Epithelial cell of esophagus (primary cell): ENCODE measurements around the gene TRIM36.
A peak's percentile ranks its signal among the peaks of the same experiment; 100 is the strongest.

Experiments
- DNase-seq: peaks from one replicate; pipeline ENCODE4 v3.0.0; 2010; ENCODE audit warnings: low read depth
- H3K4me3 ChIP-seq: 2 replicates; pipeline ENCODE4 v1.5.1; 2011; ENCODE audit warnings: mild to moderate bottlenecking, low read length, control low read depth
- TF ChIP-seq, protein P1 (sequence below): IDR thresholded peaks from 2 replicates; pipeline ENCODE4 v1.5.1; 2011; ENCODE audit warnings: low read depth, mild to moderate bottlenecking, low read length, control low read depth, inconsistent platforms; ENCODE audit not compliant: insufficient read depth; ENCODE audit errors: missing control alignments

The TRIM36 gene

GRCh38 chr5:115180165-115180709 is 10.5 kb upstream of the TRIM36 start:
- TF ChIP-seq, protein P1, sequence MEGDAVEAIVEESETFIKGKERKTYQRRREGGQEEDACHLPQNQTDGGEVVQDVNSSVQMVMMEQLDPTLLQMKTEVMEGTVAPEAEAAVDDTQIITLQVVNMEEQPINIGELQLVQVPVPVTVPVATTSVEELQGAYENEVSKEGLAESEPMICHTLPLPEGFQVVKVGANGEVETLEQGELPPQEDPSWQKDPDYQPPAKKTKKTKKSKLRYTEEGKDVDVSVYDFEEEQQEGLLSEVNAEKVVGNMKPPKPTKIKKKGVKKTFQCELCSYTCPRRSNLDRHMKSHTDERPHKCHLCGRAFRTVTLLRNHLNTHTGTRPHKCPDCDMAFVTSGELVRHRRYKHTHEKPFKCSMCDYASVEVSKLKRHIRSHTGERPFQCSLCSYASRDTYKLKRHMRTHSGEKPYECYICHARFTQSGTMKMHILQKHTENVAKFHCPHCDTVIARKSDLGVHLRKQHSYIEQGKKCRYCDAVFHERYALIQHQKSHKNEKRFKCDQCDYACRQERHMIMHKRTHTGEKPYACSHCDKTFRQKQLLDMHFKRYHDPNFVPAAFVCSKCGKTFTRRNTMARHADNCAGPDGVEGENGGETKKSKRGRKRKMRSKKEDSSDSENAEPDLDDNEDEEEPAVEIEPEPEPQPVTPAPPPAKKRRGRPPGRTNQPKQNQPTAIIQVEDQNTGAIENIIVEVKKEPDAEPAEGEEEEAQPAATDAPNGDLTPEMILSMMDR, result no peak
- DNase-seq, result peak; percentile 10
- peak overlapping the region; percentile 18 for H3K4me3 ChIP-seq

DNA sequence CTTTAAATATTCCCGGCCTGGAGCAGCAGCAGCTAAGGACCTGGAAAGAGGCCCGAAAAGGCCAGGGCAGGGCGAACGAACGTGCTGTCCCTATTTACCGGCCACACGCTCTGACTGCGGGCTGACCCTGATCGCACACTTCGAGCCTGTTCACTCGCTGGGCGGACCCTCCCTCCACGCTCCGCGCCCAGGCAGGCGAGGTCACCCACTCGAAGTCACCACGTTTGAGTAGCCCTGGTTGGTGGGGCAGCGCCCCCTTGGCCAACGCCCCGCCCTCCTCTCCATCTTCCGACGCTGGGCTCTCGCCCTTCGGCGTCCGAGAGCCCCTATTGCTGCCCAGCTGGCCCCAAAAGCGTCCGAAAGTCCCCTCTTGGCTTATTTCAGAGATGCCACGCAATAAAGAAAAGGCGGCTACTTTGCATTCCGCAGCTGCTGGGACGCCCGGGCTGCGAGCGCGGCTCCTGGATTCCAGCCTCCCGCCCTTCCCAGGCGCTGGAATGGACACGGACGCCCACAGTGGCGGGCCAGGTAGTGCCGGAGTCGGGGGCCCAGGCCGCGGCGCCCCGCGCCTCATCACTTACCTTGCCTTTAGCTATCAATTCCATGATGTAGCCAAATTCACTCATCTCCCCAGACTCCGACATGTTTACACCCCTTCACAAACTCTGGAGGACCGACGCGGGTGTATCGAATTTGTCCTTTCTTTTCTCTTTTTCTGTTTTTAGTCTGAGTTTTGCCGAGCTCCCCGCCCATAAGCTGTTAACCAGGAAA is 9.9 kb upstream of the TRIM36 start:
- DNase-seq, result peak; percentile 2
- TF ChIP-seq, protein P1, result no peak
- H3K4me3 ChIP-seq, result peak overlapping the region; percentile 18

DNA sequence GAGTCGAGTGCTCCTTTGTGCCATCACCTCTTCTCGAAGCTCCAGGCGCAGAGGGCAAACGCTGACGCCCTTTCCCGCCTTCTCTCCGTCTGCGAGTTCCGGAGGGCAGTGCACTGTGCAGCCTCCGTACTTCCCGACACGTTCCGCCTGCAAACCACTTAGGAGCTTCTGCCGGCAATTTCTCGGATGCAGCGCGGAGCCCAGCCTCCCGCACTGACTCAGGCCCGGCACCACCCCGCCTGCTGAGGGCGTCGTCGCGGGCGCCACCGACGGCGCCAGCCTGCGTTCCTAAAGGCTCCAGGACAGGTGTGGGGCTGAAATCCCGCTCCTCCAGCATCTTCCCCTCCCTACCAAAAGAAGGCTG is 9.3 kb upstream of the TRIM36 start:
- H3K4me3 ChIP-seq, result no peak overlapping the region
- peak; percentile 7 for DNase-seq
- TF ChIP-seq, protein P1, result no peak

DNA sequence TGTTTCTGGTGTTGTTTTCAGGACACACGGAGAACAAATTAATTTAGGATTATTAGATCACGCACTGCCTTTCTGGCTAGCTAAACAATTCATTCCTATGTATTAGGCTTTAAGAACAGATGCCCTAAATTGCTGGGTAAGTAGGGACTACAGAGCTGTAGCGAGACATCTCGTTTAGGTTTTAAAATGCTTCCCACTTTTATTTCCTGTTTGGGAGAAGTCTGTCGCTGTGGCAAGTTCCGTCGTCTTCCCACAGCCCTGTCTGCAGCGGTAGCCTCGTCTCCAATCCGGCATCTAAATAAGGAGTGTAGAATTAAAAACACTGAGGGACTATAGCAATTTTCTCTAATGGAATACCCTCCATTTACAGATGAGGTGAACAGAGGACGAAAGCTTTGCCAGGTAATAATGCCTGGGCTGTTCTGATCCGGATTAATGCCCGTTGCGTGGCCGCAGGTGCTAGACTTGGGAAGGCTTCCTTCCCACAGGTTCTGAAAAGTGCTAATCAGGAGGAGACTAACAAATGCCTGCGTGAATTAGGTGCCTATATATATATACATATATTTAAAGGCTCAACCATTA is 1.3 kb upstream of the TRIM36 start:
- TF ChIP-seq, protein P1, result no peak
- H3K4me3 ChIP-seq, result no peak overlapping the region
- no peak for DNase-seq

GRCh38 chr5:115170134-115170928 is 623 bp upstream of the TRIM36 start:
- no peak for DNase-seq
- peak overlapping the region; percentile 66 for H3K4me3 ChIP-seq
- TF ChIP-seq, protein P1, result no peak

DNA sequence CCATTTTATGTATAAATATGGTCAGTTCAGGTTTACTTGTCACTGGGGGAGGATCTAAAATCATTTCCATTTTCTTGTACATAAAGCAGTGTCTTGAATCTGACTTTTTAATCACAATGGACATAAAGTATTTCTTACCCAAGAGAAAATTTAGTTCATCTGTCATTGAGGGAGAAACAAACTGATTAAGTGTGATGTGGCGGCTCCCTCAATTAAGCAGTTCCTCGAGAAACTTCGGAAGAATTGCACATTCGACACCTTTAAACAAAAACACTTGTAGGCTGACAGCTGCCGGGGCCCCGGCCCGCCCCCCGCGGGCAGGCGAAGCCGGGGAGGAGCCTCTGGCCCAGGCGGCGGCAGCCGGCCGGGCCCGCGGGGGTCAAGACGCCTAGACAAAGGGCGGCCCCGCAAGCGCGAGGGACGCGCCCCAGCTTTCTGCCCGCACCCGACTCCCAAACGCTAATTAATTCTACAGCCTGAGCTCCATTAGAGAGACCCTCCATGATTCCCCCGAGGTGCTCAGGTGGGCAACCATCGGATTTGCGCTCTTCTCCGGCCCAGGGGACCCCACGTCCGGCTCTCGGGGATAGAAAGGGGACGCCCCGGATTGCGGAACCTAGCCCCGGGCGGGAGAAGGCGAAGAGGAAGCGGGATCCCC is 750 bp downstream of the TRIM36 start:
- peak; percentile 1 for DNase-seq

More for the DNA sequence above, 750 bp downstream of the TRIM36 start:
- TF ChIP-seq, protein P1, result no peak
- H3K4me3 ChIP-seq, result peak overlapping the region; percentile 66
